ENCODE data around the gene C14orf180.

The C14orf180 gene

DNA sequence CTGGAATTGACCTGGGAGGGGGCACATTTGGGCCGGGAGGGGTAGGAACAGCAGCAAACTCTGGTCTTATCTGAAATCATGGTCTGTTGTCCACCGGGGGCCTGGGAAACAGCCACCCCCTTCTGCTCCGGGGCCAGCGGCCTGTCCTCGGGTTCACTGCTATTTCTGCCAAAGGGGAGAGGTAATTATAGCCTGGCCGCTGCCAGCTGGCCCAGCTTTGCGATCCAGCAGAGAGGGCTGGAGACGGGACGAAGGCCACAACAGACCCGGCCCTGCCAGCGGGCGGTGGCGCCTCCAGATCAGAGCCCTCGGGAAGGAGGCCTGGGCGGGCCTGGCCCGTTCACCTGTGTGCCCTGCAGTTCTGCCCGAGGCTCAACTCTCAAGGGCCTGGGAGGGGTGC, at the start of gene C14orf180:
C14orf180 (plus strand) TSS at position 258 of the 400 bp plus-strand sequence. CDS start 6,667 bp downstream, outside the sequence.
- DNase-seq (ENCODE audit: low read depth), result no peak

DNA sequence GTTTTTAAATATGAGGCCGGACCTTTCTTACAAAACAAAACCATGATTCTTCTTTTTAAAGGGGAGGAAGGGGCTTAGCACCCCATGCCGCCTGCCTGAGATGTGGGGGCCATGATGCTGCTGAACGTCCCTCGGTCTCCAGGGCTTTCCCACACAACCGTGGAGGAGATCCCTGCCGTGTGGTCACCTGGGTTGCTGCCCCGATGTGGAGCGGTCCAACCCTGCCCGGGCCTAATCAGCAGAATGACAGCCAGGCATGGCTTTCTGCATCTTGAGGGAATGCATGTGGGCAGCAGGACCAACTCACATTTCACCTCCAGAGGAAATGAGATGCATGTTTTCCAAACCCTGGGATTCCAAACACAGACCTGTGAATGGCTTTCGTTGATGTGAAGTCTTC, 48.9 kb upstream of the C14orf180 start:
- DNase-seq (ENCODE audit: low read depth), result no peak

DNA sequence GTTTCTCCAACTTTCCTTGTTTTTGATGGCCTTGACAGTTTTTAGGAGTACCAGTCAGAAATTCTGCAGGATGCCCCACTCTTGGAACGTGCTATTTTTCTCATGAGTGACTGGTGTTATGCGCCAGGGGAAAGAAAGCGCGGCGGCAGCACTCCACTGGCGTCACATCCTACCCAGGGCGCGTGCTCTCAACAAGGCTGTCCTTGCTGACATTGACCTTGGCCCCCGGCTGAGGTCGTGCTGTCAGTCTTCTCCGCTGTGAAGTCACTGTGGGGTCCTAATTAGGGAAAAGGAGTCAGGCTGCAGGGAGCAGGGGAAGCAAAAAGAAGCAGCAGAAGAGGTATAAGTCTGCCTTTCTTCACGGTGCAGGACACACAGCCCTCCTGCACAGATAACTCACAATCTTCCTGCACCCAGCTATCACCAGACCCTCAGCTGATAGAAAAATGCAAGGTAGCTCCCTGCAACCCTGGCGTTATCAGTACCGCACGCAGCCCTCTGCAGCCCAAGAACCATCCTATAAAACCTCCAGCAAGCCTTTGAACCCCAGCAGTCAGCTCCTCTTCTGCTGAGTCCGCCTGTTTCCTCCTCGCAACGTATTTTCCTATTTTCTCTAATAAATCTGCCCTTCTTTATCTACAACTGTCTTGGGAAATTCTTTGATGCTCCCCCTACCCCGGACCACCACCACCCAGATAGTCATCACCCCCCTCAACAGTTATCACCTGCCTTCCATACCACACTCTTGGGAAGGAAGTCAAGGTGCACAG, 48.0 kb upstream of the C14orf180 start:
- no peak for DNase-seq (ENCODE audit: low read depth)

DNA sequence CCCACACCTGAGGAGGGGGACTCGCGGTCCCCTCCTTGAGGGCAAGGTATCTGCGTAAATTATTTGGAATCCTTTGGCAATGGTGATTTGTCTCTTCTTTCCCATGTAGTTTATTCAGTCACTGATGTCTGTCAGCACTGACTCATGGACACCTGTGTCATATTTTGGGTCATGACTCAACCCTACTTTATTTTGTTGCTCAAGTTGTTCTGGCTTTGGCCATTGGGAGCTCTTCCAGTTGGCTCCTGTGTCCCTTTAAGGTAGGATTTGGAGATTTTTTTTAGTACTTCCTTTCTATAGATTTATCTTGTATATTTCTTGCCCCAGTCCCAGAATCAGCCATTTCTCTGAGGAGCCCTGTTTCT, 47.4 kb upstream of the C14orf180 start:
- DNase-seq (ENCODE audit: low read depth), result no peak

DNA sequence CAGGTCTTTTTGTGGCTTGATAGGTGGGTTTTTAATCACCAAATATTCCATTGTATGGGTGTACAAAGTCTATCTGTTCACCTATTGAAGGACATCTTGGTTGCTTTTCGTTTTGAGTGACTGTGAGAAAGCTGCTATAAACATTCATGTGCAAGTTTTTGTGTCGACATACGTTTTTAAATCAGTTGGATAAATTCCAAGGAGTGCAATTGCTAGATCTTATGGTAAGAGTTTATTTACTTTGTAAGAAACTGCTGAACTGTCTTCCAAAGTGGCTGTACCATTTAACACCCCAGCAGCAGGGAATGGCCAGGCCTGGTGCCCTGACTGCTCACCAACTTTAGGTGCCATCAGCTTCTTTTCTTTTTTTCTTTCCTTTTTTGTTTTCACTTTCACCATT, 45.5 kb upstream of the C14orf180 start:
- no peak for DNase-seq (ENCODE audit: low read depth)

DNA sequence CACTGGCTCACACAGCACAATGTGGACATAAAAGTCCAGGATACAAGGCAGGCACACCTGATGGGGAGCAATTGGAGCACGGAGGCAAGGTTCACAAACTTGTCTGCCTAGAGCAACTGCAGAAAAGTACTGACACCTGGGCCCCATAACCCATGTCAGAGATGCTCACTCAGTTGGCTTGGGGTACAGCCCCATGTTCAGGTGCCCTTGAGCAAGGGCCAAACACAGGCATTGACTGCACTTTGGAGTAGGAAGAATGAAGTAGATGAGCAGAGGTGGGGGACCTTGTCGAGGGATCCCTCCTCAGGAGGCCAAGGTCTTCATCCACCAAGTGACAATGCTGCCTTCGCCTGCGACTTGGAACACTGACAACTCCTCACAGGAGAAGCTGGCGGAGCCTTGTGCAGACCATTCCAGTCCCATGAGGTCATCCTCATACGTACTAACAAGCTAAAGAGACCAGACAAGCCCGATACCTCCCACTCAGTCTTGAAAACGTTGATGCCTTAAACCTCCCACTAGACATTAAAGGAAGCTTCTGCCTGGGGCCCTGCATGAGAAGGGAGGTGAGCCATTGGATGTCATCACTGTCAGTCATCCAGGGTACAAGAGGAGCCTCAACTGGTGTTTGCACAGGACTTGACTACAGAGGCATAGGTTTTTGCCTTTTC, 42.5 kb upstream of the C14orf180 start:
- no peak for DNase-seq (ENCODE audit: low read depth)

DNA sequence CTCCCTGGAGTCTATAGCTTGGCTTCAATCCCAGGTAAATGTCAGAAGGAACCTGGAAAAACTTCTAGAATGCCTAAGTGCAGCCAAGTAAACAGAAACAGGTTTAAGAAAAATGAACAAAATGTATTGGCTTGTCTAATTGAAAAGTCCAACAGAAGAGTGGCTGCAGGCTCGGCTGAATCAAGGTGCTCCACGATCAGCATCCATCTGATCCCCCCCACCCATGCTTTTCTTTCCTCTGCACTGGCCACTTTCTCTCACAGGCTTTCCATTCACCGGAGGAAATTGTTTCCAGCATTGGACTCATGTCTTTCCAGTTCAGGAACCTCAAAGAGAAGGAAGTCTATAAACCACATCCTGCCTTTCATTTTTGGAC, 42.0 kb upstream of the C14orf180 start:
- DNase-seq (ENCODE audit: low read depth), result no peak

DNA sequence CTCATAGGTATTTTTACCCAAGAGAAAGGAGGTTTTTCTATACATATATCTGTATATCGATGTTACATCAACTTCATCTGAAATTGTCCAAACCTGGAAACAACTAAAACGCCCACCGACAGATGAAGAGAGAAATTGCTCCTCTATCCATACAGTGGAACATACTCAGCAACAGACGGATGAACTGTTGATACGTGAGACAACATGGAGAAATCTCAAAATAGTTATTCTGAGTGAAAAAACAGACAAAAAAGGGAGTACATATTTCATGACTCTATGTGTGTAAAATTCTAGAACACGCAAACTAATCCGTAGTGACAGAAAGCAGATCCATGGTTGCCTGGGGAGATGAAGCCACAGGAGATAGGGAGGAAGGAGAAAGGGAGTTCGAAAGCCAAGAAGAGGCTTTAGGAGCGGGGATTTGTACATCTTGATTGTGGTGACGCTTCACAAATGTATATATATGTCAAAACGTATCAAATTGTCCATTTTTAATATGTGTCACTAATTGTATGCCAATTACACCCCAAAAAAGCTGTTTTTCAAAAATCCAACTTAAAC, 37.6 kb upstream of the C14orf180 start:
- no peak for DNase-seq (ENCODE audit: low read depth)

DNA sequence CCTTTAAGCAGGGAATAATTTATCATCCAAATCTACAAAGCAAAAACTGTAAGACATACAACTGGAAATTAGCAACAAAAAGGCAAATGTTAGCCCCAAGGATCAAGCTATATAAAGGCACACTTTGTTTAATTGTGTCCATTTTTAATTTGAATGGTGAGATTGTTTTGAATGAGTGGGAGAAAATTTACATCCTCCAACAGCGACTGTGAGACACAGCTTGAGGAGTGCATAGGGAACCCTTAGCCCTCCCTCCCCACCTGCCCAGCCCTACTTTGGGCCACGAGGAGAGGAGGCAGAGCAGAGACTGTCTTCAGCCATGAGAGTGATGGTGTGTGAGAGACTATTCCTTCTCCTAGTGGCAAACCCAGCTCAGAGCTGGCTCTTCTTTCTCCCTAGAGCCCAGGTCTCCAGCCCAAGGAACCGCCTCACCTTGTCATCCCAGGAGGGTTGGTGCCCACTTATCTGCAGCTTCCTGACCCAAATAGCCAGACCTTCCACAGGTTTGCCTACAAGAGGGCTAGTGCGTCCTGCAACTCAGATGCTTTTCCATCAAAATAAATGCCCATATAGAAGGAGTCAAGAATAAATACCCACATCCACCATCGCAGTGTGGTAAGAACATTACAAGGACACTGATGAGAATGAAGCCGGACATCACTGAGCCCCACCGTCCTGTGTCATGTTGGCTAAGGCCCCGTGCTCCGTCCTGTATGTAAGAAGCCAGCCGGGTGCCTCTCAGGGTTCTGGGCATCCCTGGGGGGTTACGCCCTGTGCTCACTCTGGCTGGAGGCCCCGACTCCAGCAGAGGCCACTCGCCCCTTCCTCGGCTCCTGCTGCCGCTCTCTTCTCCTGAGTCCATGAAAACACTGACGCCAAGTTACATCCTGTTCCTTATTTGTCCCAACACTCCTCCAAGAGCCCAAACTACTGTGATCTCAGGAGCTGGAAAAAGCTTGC, 36.4 kb upstream of the C14orf180 start:
- DNase-seq (ENCODE audit: low read depth), result no peak

DNA sequence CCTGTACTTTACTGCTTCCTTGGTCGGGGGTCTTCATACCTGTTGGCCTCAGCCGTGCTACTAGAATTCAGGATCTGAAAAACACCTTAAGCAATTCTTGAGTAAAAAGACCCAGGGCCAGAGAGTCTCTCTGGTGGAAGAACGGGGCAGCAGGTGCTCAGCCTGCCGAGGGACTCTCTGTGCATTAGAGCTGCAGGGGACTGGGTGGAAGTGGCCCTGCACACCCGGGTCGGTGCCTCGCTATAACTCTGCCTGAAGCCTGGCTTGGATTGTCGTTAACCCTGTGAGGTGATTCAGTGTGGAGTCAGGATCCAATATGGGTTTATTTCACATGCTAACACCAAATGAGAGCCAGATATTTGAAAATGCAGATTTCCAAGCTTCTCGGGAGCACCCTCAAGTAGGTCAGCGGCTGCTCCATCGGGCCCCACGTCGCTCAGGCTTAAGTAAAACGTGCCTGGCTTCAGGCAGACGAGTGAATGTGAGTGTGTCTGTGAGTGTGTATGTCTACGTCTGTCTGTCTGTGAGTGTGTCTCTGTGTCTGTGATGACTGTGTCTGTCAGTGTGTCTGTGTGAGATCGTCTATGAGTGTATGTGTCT, 35.1 kb upstream of the C14orf180 start:
- no peak for DNase-seq (ENCODE audit: low read depth)

DNA sequence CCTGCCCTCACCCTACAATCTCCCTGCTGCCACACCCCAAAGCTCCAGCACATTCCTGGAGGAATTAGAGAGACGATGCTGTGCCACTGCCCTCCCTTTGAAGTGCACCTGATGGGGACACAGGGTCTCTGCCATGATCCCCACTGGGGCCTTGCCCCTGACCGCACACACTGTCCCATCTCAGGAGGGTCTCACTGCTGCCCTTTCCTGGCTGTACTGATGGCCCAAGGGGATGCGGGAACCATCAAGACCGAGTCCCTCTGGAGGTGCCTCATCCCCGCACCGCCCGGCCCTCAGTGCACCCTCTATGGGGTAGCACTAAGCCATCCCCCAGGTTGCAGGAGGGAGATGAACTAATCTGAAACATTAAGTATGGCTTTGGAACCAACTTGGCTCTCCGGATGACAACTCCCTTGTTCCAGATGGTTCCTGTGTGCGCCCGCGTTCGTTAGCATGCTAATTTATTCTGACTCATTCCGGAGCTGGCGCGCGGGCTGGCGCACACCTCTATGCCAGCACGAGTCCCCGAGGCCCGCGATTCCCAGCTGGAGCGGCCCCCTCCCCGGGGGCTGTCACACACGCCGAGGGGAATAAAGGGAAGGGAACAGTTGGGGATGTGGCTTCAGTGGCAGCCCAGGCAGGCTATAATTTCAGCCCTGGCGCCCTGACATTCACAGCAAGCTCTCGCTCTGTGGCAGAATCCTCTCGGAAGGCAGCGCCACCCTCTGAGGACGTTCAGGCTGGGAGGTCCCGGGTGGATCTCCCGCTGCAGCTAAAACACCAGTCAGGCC, 34.2 kb upstream of the C14orf180 start:
- no peak for DNase-seq (ENCODE audit: low read depth)

DNA sequence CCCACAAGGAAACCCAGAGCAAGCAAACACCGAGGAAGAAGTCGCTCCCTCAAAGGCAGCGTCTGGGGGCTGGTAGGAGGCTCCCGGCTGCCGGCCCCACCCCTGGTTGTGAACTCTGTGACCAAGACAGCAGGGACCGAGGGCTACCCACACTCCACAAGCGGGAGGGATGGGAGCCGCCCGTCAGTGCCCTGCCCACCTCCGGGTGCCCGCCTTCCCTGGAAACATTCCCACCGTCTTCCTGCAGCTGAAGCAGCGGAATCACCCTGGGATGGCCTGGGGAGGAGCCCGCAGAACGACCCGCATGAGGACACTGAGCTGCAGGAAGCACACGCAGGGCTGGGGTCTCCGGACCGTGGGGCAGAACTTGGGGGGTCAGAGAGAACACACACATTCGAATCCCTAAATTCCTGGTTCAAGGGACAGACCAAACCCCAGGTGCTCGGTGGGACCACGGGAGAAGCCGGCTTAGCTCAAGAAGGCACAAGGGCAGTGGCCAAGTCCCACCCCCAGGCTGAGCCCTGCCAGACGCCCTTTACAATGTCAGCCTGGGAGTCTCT, 33.5 kb upstream of the C14orf180 start:
- DNase-seq (ENCODE audit: low read depth), result no peak

DNA sequence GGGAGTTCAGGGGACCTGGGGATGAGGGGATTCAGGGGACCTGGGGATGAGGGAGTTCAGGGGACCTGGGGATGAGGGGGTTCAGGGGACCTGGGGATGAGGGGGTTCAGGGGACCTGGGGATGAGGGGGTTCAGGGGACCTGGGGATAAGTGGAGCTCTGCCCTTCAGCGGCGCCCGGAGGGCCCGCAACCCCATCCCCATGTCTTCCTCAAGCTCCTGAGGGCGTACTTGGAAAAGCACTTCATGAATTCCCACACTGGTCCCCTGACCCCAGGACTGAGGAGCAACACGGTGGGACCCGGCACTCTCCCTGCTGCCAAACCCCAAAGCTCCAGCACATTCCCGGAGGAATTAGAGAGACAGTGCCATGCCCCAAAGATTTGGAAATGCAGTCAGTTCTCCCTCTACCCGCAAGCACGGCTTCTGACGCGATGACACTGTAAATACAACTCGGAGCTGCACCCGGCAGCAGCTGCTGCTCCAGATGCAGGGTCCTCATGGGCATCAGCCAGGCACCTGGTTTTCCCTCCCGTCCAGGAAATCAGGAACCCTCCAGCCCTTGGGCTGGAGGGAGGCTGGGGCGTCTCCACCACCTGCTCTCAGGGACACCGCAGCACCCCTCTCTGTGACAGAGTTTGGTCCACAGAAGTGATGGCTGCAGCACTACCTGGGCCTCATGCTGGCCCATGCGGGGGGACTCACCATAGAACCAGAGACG, 32.8 kb upstream of the C14orf180 start:
- DNase-seq (ENCODE audit: low read depth), result no peak

DNA sequence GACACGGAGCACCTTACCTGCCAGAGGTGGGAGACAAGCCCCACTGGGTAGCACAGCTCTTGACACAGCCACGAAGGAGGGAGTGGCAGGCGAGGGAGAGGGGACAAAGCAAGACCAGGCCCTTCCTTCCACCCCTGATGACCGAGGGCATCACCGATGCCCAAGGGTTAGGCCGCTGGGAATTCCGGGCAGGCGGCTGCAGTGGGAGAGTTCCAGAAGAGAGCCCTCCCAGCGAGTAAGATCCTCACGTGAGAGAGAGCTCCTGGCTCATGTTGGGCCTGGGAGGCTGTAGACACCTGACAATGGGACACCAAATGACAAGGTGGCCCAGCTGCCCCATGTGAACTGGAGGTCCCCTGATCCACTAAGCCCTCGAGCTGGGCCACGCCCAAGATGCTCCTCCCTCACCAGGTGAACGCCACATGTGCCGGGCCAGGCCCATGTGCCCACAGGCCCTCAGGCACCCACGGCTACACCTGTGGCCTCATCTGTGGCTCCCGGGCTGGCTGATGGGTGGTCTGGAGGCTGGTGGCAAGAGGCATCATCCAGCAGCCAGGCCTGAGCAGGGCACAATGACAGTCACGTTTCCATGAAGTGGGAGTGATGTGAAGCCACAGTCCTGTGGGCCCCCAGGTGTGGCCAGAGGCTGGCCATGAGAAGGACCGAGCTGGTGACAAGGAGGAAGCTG, 32.1 kb upstream of the C14orf180 start:
- DNase-seq (ENCODE audit: low read depth), result no peak

DNA sequence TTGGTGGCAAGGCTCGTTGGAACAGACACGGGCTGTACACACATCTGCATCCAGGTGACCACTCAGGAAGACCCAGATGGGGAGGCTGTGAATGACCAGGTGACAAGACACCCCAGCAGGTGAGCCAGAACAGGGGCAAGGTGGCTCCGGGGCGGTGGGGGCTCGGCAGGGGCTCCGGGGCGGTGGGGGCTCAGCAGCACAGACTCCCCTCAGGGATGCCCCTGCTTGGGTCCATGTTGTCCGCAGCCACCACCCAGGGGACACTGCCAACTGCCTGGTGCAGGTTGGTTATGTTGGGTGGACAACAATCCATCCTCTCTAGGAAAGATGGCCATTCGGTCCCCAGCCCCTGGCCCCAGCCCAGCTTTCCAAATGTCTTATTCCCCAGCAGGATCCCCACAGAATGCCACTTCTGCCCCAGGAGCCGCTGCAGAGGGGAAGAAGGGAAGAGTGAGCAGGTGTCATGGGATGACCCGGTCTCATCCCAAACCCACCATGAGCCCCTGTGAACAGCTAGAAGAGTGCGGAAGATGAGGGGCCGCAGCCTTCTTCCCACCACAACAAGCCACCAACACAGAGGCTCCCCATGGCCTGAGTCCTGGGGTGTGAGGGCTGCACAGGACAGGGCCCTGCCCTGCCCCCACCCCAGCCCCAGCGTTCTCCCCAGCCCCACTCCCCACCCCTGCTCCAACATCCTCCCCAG, 31.4 kb upstream of the C14orf180 start:
- DNase-seq (ENCODE audit: low read depth), result no peak

DNA sequence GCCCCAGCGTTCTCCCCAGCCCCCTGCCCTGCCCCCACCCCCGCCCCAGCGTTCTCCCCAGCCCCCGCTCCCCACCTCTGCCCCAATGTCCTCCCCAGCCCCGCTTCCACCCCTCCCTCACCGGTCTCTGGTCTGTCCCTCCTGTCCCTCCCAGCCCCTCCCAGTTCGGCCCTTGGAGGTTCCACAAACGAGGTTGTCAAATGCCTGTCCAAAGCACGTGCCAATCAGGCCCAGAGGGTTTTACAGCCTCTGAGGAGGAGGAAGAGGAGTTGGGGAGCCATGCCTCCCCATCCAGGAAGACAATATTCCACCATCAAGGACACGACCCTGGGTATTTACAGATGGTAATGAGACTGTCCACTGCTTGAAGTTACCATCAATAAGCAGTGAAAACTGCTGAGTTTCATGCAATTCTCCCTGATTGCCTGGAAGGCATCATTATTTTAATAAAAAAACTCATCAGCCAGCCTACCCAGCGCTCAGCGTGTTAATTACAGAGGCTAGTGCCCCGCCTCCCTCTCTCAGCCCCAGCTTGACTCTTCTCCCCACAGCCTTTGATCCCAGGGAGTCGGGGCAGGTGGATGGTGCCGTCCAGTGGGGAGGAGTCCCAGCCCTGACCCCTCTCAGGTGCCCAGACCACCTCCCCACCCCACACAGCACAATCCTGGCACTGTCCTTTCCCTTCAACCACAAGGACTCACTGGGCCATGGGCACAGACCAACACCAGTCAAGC, 30.6 kb upstream of the C14orf180 start:
- DNase-seq (ENCODE audit: low read depth), result no peak

DNA sequence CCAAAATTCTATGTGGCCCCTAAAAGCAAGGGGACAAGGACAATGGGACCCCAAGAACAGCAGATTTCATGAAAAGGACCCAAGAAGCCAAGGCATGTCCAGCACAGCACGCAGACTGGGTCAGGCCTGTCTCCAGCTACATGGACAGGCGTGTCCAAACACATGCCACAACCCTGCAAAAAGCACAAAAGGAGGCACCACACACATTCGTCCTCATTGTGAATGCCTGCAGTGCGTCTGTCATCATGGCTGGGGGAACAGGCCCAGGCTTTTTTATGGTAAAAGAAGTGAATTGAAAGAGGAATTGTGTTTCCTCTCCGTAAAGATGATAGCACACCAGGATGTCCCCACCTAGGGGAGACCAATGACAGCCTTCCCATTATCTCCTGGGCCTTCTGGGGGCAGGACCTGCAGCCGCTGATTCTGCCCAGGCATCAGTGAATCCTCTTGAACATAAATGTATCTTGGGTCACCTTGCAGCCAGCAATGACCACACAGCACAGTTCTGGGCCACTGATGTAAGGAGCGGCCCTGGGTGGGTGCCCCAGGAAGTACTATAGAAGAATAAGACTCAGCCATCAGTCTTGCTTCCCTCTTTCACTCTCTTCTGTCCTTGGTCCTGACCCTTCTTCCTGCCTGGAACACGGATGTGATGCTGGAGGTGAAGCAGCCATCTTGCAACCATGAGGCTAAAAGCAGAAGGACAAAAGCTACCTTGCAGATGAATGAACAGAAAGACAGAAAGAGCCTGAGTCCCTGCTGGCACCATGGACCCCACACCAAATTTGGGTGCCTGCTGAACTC, 29.8 kb upstream of the C14orf180 start:
- DNase-seq (ENCODE audit: low read depth), result no peak
